MM.1S (cell line): Measurements from ENCODE around the gene GPR4.

Source experiments
- DNase-seq: peaks from one replicate; pipeline ENCODE4 v3.0.0-alpha.2; 2015
- H2AFZ ChIP-seq: fragments of 300-600 bp; sonication (generic); 2 replicates; pipeline ENCODE4 v1.6.0; 2016; ENCODE audit warnings: antibody characterized with exemption, low read length
- H3F3A ChIP-seq: fragments of 300-600 bp; sonication (generic); 2 replicates; pipeline ENCODE4 v1.6.1; 2016; ENCODE audit warnings: mild to moderate bottlenecking, antibody characterized with exemption, low read length, moderate library complexity, mixed read lengths; ENCODE audit not compliant: insufficient read depth
- H3K27ac ChIP-seq: fragments of 300-600 bp; sonication (generic); 2 replicates; pipeline ENCODE4 v1.5.1; 2016; ENCODE audit warnings: mild to moderate bottlenecking, low read length
- H3K27me3 ChIP-seq: fragments of 300-600 bp; sonication (generic); replicated peaks from 2 replicates; pipeline ENCODE4 v1.6.0; 2016; ENCODE audit warnings: low read length; ENCODE audit not compliant: insufficient read depth
- H3K36me3 ChIP-seq: fragments of 300-600 bp; sonication (generic); replicated peaks from 2 replicates; pipeline ENCODE4 v1.6.1; 2016; ENCODE audit warnings: mild to moderate bottlenecking, low read length, mixed read lengths; ENCODE audit not compliant: insufficient read depth
- H3K4me1 ChIP-seq: fragments of 300-600 bp; sonication (generic); 2 replicates; pipeline ENCODE4 v1.6.1; 2016; ENCODE audit warnings: low read length, mixed read lengths
- H3K4me2 ChIP-seq: fragments of 300-600 bp; sonication (generic); 2 replicates; pipeline ENCODE4 v1.6.0; 2016; ENCODE audit warnings: low read depth, low read length
- H3K4me3 ChIP-seq: fragments of 300-600 bp; sonication (generic); 2 replicates; pipeline ENCODE4 v1.5.1; 2016; ENCODE audit warnings: low read length, mixed read lengths
- H3K79me2 ChIP-seq: fragments of 300-600 bp; sonication (generic); 2 replicates; pipeline ENCODE4 v1.6.1; 2016; ENCODE audit warnings: mixed run types, low read length, mixed read lengths
- H3K9ac ChIP-seq: fragments of 300-600 bp; sonication (generic); 2 replicates; pipeline ENCODE4 v1.6.1; 2016; ENCODE audit warnings: low read length, mixed read lengths
- H3K9me2 ChIP-seq: fragments of 300-600 bp; sonication (generic); replicated peaks from 2 replicates; pipeline ENCODE4 v1.6.1; 2016; ENCODE audit warnings: mild to moderate bottlenecking, low read length, mixed read lengths; ENCODE audit not compliant: insufficient read depth
- H3K9me3 ChIP-seq: fragments of 300-600 bp; sonication (generic); replicated peaks from 2 replicates; pipeline ENCODE4 v1.6.1; 2016; ENCODE audit warnings: mild to moderate bottlenecking, low read length, mixed read lengths; ENCODE audit not compliant: insufficient read depth
- H4K20me1 ChIP-seq: fragments of 300-600 bp; sonication (generic); 2 replicates; pipeline ENCODE4 v1.6.1; 2016; ENCODE audit warnings: mild to moderate bottlenecking, low read length, moderate library complexity, mixed read lengths; ENCODE audit not compliant: insufficient read depth
- CTCF ChIP-seq: fragments of 300-600 bp; sonication (generic); IDR thresholded peaks from 2 replicates; pipeline ENCODE4 v1.5.1; 2016; ENCODE audit warnings: antibody characterized with exemption, low read length, mixed read lengths
- EZH2 ChIP-seq: fragments of 300-600 bp; sonication (generic); optimal IDR thresholded peaks from 2 replicates; pipeline ENCODE3; 2017; ENCODE audit warnings: low read depth, mild to moderate bottlenecking, antibody characterized with exemption, low read length, mixed read lengths
- EZH2phosphoT487 ChIP-seq: fragments of 300-600 bp; sonication (generic); IDR thresholded peaks from 2 replicates; pipeline ENCODE4 v1.6.1; 2018; ENCODE audit warnings: antibody characterized with exemption, low read length

The GPR4 gene

GRCh38 chr19:45598267-45599001 is 3.6 kb downstream of the GPR4 start:
- Histone ChIP-seq H3K36me3 (no peaks in the 10 kb centered on the region), H3K4me1 (0 out of 2 replicates have a peak, but pooled peaks cover 7% of the 10 kb centered on the region), H3K9me2 (no peaks in the 10 kb centered on the region), H2AFZ (no peak overlapping the region), H4K20me1 (no peaks in the 10 kb centered on the region), H3K4me3 (no peak overlapping the region), H3K9ac (no peak overlapping the region), H3F3A (no peaks in the 10 kb centered on the region), H3K9me3 (no peaks in the 10 kb centered on the region), H3K27ac (no peak overlapping the region), H3K4me2 (no peak overlapping the region), H3K79me2 (no peaks in the 10 kb centered on the region), H3K27me3 (peaks cover 83% of the 10 kb centered on the region)
- no peak for TF ChIP-seq EZH2phosphoT487
- no peak for TF ChIP-seq CTCF
- no peak for DNase-seq

- H3K9me2 ChIP-seq: no peaks in the 10 kb centered on the region
- no peaks in the 10 kb centered on the region for H4K20me1 ChIP-seq
- no peak overlapping the region for H3K4me2 ChIP-seq
- H3K27me3 ChIP-seq: peaks cover 83% of the 10 kb centered on the region
- no peak overlapping the region for H2AFZ ChIP-seq
- H3K79me2 ChIP-seq: no peaks in the 10 kb centered on the region
- no peaks in the 10 kb centered on the region for H3K9me3 ChIP-seq
- no peaks in the 10 kb centered on the region for H3F3A ChIP-seq
- no peaks in the 10 kb centered on the region for H3K36me3 ChIP-seq
- TF ChIP-seq CTCF: no peak
- TF ChIP-seq EZH2: no peak
- no peak for TF ChIP-seq EZH2phosphoT487
- no peak for DNase-seq
- H3K27ac ChIP-seq: no peak overlapping the region
- H3K4me1 ChIP-seq: 0 out of 2 replicates have a peak, but pooled peaks cover 7% of the 10 kb centered on the region
- H3K4me3 ChIP-seq: no peak overlapping the region
- H3K9ac ChIP-seq: no peak overlapping the region
These were observed 4.4 kb downstream of the GPR4 start for GRCh38 chr19:45597425-45598111.

GRCh38 chr19:45595814-45596213 is 6.2 kb downstream of the GPR4 start:
- no peak for TF ChIP-seq EZH2phosphoT487
- no peak for TF ChIP-seq CTCF
- TF ChIP-seq EZH2: no peak
- no peak overlapping the region for H3K9ac ChIP-seq
- peaks cover 82% of the 10 kb centered on the region for H3K27me3 ChIP-seq
- no peaks in the 10 kb centered on the region for H4K20me1 ChIP-seq
- no peak overlapping the region for H2AFZ ChIP-seq
- H3K27ac ChIP-seq: no peak overlapping the region
- no peaks in the 10 kb centered on the region for H3K9me3 ChIP-seq
- no peaks in the 10 kb centered on the region for H3K79me2 ChIP-seq
- peaks cover 7% of the 10 kb centered on the region; the same call in 1 of the 2 replicates for H3K4me1 ChIP-seq
- no peak for DNase-seq
- no peaks in the 10 kb centered on the region for H3K9me2 ChIP-seq
- H3K4me3 ChIP-seq: no peak overlapping the region
- H3F3A ChIP-seq: no peaks in the 10 kb centered on the region
- no peak overlapping the region for H3K4me2 ChIP-seq
- H3K36me3 ChIP-seq: no peaks in the 10 kb centered on the region
